NCI-H2107 treated with DMSO at 0.1 percent for 48 hours (cell line): Measurements from ENCODE around the gene PPFIA2.

Experiments
- DNase-seq: peaks from one replicate; lab custom pipeline; 2025; ENCODE audit not compliant: unreplicated experiment; lab: John Stamatoyannopoulos, UW

Gene PPFIA2

DNA sequence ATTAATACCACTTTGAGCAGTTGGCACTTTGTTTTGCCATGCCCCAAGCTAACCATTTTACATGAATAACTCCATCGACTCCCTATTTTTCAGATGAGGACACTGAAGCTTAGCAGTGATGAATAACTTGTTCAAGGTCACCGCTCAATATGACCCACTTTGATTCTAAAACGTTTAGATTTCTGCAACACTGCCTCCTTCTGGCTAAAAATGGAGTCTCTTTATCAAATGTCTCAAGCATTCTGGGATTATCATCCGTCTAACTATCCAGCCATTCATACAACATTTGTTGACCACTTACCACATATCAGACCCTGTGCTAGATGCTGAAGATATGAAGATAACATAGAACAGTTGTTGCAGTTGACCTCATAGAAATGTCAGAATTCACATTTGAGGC lies 298.0 kb downstream of the PPFIA2 start:
- no peak for DNase-seq

DNA sequence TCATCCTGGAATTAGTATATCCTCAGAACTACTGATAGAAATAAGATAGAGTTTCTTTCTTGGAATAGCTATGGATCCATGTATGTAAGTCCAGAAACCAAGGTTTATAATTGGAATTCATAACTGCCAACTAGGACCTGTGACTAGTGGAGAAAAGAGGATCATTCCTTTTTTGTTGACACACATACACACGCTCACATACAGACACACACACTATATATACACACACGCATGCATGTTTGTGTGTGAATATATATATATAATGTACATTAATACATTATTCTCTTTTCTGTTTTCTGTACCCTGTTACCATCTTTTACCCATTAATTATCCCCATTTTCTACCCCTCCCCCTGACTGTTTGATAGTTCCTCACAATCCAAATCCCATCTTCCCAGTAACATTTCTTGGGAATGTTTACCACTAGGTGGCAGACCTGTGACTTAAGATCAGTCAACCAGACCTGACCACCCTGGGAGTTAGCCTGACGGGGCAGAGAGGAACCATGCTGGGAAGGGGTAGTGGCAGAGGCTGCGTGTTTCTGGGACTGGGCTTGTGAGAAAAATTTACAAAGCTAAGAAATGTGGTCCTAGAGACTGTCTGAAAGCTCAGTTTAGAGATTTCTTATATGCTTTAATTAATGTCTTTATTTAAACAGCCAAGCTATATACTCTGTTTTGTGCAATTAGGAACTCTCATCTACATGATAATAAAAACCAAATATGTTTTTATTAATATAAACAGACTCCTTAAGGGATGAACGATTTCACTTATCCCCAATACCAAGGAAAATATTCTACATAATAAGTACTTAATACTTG lies 308.0 kb downstream of the PPFIA2 start:
- DNase-seq, result peak; percentile 51

DNA sequence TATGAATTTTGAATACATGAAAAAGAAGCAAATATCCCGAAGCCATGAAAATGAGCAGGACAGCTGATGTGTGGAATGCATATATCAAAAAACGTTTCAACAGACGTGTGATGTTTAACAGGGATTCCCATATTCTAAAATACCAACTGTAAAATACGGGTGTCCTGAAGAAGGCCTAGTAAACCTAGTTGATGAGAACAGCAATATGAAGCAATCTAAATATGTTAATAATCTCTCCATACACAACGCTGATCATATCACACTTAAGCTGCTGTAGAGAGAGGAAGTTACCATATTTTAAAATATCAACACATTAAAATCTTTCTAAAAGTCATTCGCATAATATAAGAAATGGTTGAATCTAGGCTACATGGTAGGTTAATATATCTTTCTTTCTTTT lies 317.5 kb downstream of the PPFIA2 start:
- DNase-seq, result no peak

DNA sequence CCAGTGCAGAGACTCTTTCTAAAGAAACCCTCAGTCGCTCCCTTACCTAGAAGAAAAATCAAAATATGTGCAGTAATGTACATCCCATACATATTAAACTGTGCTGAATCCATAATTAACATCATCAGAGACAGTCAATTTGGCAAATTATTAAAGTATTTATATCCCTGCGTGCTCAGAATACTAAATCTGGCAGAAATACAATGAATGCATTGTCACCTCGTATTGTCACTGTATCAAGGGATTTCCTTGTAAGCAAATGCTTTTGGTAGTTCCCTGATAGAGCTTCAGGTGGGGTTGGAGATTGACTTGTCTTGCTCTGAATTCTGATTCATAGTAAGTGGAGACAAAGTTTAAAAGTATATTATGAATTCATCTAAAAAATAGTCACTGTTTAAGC lies 319.1 kb downstream of the PPFIA2 start:
- no peak for DNase-seq

DNA sequence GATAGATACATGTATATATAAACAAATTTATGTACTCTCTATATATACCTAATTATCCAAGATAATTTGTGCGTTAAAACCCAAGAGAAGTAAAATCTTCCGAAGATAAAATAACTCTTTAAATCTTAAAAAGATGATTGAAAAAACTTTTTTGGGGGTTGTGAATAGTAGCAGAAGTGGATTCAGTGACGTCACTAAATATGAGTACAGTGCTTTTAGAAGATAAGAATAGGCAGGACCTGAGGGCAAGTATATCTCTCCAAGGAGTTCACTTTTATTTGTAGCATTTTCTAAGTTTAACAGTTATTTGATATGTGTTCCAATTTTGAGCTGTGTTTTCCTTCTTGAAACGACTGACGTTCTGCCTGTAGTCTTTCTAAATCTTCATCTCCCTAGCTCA lies 319.8 kb downstream of the PPFIA2 start:
- DNase-seq, result no peak

DNA sequence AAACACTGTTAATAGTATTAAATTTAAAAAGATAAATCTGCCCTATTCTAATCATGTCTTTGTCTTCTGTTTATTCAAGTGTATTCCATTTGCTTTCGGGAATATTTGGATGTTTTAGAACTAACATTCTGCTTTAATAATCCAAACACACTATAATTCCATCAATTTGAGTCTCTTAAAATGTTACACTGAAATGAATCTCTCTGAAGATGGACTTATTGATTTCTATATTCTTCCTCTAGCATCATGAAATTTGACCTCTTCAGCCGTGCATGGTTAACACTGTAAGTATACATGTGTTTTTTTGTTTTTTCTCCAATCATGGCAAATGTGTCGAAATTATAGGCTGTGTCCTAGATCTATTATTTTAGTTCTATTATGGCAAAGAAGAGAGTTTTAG lies 342.1 kb downstream of the PPFIA2 start:
- DNase-seq, result peak; percentile 21

DNA sequence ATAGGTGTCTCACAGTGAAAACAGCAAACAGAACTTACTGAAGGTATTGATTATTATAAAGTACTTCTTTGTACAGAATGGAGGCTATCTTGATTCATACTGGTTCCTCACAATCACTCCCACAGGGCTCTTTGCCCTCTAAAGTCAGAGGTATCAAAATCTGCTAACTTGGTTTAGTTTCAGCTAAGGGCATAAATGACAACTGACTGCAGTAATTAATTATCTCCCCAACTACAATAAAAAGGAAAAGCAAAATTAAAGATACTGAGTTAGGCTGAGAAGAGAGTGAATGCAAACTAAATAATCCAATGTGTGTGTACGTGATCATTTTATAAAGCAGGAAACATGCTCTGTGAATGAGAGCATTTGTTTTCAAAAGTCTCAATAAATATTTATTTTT lies 342.6 kb downstream of the PPFIA2 start:
- DNase-seq, result no peak

DNA sequence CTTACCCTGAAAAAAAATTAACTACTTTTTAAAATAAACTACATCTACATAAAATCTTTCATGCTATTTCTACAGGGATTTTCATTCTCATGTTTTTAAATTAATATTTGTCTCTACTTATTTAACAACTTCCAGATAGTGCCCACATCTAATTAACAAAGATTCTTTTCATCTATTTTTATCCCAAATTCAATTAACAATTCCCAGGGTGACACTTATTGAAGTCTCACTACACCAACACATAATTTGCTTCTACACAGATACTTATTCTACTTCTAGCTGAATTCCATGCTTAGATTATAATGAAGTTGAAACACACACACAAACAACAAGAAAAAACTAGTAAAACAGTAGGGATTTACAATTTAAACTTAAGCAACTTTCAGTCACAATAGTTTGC lies 344.7 kb downstream of the PPFIA2 start:
- no peak for DNase-seq

DNA sequence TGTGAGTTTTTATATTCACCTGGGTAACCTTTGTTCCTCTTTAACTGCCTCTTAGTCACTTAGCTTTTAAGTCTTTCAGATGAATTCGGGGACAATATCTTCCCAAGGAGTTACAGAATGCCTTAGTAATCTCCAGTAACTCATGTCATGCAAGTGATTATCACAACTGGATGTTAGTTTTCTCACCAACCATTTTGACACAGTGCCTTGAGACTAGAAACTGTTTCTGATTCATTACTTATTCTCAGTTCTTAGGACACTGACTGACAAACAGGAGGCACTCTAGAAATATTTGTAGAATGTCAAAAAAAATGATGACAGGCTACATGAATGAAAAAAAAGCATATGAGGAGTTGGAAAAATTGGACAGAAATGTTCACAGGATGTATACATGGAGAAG lies 346.2 kb downstream of the PPFIA2 start:
- no peak for DNase-seq

DNA sequence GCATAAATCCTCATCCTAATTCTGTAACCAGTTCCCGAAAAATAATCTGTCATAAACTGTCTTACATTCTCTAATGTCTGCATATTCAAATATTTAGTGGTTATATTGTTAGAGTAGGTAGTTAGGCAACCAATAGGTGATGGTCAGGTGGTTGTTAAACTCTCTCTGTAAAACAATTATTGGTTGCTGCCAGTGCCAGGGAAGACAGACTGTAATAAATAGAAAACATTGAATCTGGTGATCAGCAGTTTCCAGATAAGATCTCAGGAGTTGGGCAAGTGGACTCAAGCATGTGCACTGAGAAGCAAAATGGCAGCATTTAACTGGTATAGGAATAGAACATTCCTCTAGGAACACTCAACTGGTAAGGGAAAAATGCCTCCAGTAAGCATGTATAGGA lies 355.8 kb downstream of the PPFIA2 start:
- DNase-seq, result no peak

DNA sequence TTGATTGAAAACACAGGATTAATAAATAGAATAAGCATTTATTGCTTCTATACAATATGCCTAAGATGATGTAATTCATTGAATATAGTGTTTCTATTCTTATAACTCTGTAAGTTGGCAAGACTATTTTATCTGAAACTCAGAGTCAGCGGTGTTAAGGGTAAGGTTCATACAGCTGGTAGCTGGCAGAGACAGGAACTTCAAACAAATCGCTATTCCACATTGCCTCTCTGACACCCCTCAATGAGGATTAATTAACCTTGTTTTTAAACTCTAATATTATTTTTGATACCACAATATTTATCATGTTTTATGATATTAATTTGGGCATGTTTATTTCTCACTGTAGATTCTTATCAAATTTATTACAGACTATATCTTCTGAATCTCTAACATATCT lies 357.9 kb downstream of the PPFIA2 start:
- DNase-seq, result no peak

DNA sequence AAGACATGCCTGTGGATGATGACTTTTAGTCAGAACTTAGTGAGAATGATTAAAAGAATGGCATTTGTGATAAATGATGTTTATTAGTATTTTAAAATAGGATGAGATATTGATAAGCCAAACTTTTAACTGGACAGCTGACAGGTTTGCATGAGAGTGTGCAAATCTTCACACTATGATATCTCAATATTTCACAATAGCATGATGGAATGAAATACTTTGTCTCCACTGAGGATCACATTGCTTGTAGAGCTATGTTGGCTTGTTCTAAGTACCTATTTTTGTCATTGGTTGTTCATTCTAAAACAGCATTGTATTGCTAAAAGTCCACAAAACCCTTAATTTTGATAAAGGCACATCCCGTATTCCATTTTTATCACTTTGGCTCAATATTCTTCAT lies 359.1 kb downstream of the PPFIA2 start:
- no peak for DNase-seq

DNA sequence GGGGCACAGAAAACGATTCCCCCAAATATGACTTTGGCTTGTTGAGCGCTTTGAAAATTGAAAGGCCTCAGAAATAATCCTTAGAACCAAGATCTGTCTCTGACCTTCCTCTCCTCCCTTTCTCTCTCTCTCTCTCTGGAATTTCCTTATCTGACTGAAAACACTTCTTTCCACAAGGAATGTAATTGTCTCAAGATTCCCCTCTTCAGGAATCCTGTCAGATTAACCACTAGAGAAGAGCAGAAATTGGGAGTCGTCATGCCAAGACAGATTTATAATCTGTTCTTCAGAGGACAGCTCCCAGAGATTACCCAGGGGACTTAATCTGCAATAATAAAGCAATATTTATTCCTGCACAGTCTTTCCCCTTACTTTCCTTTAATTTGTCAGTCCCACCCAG lies 363.7 kb downstream of the PPFIA2 start:
- DNase-seq, result no peak

DNA sequence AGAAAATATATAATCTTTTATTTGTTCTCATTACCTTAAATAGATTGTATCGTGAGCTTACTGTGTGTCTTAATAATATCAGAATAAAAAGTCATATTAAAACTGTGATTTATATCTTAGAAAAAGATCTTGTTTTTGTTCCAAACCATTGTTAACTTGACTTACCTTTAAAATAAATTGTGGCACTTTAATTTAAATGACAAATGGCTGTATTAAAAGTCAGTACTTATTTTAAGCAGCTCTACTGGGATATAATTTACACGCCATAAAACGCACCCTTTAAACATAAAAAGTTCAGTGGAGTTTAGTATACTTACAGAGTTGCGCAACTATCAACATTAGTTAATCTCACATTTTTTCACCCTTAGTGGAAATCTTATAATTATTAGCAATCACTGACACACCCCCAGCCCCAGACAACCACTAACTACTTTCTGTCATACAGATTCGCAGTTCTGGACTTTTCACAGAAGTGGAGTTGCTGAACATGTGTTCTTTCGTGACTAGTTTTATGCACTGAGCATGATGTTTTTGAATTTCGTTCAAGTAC lies 369.5 kb downstream of the PPFIA2 start:
- no peak for DNase-seq

DNA sequence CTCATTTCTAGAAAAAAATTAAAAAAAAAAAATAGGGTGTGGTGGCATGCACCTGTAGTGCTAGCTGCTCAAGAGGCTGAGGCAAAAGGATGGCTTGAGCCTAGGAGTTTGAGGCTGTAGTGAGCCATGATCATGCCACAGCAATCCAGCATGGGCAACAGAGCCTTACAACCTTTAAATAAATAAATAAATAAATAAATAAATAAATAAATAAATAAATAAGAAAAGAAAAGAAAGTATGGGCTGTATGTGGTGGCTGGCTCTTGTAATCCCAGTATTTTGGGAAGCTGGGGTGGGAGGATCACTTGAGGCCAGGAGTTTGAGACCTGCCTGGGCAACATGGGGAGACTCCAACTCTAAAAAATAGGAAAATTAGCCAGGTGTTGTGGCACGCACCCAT lies 373.0 kb downstream of the PPFIA2 start:
- DNase-seq, result no peak

DNA sequence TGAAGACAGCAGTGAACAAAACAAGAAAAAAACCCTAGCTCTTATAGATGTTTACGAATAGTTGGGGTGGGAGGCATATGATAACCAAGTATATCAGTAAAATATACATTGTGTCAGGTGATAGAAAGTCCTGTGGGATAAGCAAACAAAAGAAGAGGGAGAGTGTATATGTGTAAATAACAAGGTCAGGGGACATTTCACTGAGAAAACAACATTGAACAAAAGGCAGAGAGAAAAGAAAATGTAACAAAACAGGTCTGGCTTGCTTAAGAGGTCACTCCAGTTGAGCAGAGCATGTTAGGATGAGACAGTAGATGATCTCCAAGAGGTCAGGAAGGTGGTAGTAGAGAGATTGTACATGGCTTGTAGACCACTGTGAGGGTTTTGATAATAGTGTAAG lies 377.2 kb downstream of the PPFIA2 start:
- peak; percentile 10 for DNase-seq

DNA sequence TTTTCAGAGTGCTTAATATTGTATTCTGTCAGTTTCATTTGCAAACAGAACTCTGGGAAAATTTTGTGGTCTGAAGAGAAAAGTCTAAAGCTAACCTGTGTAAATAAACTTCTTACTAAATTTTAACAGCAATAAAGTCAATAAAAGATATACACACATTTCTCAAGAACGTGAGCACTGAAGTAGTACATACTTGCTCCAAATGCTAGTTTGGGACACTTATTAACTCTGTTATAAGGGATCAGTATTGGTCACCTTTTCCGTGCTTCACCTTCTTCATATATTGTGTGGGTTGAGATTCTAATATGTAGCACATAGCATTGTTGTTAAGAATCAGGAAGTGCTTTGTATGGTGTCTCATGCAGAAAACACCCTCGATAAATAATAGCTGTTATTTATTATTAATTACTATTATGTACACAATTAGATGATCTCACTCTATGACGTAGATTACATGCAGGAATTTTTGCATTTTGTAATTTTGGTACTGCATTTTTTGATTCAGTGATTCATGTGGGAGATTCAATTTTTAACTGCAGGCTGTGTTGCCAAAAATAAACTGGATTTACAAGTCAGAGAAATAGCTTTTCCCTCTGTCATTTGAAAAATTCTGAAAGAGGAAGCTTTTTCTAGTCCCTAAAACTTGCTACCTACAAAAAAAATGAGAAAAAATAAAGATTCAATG lies 380.4 kb downstream of the PPFIA2 start:
- DNase-seq, result no peak

DNA sequence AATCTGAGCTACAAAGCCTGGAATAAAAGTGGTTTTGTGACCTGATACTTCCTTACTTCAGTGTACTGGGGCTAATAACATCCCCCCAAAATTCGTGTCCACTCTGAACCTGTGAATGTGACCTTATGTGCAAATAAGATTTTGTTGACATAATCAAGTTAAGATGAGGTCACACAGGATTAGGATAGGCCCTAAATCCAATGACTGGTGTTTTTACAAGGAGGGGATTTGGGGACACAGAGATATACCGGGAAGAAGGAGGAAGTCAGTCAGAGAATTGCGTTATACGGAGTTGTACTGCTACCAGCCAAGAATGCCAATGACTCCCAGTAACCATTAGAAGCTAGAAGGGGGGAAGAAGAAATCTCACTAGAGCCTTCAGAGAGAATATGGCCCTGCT lies 381.4 kb downstream of the PPFIA2 start:
- DNase-seq, result no peak

DNA sequence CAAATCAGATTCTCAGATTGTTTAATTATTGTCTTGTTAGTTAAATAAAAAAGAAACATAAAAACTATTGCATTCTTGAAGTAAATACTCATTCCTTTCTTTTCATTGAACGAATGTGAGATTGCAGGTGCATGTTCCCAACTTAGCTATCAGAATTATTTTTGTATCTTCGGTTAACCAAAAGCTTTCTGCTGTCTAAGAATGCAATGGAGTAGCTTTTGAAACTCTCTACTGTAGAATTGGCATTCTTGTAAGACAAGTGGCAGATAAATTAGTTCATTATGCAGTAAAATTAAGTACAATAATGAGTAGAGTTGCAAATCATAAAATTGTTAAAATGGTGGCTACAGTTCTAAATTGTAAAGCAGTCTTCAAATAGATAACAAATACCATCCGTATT lies 383.2 kb downstream of the PPFIA2 start:
- DNase-seq, result no peak

DNA sequence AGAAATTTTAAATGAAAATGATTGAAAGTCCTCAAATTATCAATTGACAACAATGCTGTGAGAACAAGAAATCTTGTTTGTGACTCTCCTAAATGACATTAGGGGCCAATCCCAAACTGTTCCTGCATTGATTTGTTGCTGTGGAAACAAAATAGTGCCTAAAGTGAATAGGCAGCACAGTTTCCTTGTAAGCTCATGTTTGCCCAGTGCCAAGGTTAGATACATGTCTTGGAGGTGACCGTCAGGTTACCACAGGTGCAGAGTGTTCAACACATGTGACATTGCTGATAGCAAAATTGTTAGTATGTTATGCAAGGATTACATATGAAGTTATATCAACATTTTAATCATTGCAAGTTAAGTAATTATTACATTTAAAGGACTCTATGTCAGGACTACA lies 388.7 kb downstream of the PPFIA2 start:
- no peak for DNase-seq

DNA sequence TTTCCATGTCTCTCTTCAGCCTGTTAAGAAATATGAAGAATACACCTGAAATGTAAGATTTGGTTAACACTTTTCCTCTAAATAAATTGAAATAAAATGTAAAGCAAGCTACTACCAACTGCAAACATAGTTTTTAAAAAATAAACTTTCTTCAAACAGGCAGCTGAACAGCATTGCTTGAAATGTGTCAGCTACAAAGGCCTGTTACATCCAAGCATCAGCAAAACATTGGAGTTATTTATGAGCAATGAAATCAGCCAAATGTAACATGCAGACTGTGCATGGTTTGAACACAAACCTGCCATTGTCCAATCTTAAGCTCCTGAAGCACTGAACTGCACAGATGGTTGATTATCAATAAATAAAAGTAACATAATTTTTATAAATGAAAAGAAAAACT lies 390.0 kb downstream of the PPFIA2 start:
- DNase-seq, result no peak

DNA sequence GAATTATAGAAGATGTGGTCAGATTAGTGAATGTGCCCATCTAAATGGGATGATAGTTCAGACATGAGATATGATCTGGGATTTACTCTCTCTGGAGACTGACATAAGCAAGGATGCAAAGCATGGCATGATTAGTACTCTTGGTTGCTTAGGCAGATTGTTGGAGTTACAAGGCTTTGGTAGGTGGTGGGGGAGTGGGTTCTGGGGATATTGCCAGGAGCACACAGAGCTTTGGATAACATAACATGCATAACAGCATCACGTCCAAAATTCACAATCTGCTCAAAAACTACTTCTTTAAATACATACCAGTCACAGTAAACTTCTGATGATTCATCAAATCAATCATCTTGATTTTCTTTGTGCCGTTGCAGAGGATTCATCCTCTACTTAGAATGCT lies 393.9 kb downstream of the PPFIA2 start:
- no peak for DNase-seq

DNA sequence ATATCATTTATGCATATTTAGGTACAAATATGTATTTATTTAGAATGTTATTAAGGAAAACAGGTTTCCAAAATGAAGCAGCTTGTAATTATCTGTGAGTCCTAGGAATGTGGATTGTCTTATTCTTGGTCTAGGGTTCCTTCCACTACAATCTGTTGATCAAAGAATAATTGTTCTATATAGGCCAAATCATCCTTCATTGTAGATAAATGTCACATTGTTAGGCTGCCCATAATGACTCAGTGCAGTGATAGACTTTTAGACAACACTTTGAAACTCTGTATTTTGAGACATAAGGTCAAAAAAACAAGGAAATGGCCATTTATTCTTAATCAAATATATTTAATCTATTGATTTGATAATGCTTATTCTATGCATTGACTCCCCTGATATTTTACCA lies 398.2 kb downstream of the PPFIA2 start:
- no peak for DNase-seq
